ENCODE measurements around the gene TMEM88.

Gene TMEM88

GRCh38 chr17:7840875-7841274 lies 14.0 kb upstream of the TMEM88 start:
- no peak for TF ChIP-seq CTCF (IDR thresholded peaks at IDR 0.05; ENCODE audit: insufficient read depth, low read depth, low read length, missing control alignments)
- DNase-seq (ENCODE audit: low read depth), result no peak
- H3K4me3 ChIP-seq (ENCODE audit: low read depth, low read length), result peak overlapping the region; percentile 89

GRCh38 chr17:7841396-7841914 lies 13.4 kb upstream of the TMEM88 start:
- DNase-seq (ENCODE audit: low read depth), result peak; percentile 69
- peak overlapping the region; percentile 89 for H3K4me3 ChIP-seq (ENCODE audit: low read depth, low read length)
- TF ChIP-seq CTCF (IDR thresholded peaks at IDR 0.05; ENCODE audit: insufficient read depth, low read depth, low read length, missing control alignments), result no peak

GRCh38 chr17:7841915-7842379 lies 12.9 kb upstream of the TMEM88 start:
- peak; percentile 86 for DNase-seq (ENCODE audit: low read depth)
- no peak for TF ChIP-seq CTCF (IDR thresholded peaks at IDR 0.05; ENCODE audit: insufficient read depth, low read depth, low read length, missing control alignments)
- H3K4me3 ChIP-seq (ENCODE audit: low read depth, low read length), result peak overlapping the region; percentile 89

GRCh38 chr17:7842380-7843256 lies 12.2 kb upstream of the TMEM88 start:
- peak overlapping the region; percentile 89 for H3K4me3 ChIP-seq (ENCODE audit: low read depth, low read length)
- DNase-seq (ENCODE audit: low read depth), result peak; percentile 92
- TF ChIP-seq CTCF (IDR thresholded peaks at IDR 0.05; ENCODE audit: insufficient read depth, low read depth, low read length, missing control alignments), result no peak

- TF ChIP-seq CTCF (IDR thresholded peaks at IDR 0.05; ENCODE audit: insufficient read depth, low read depth, low read length, missing control alignments), result no peak
- peak overlapping the region; percentile 89 for H3K4me3 ChIP-seq (ENCODE audit: low read depth, low read length)
- DNase-seq (ENCODE audit: low read depth), result no peak
These were observed 11.7 kb upstream of the TMEM88 start for GRCh38 chr17:7843257-7843535.

- no peak for TF ChIP-seq CTCF (IDR thresholded peaks at IDR 0.05; ENCODE audit: insufficient read depth, low read depth, low read length, missing control alignments)
- peak overlapping the region; percentile 89 for H3K4me3 ChIP-seq (ENCODE audit: low read depth, low read length)
- peak; percentile 96 for DNase-seq (ENCODE audit: low read depth)
These were observed 11.2 kb upstream of the TMEM88 start for GRCh38 chr17:7843536-7844291.
